ENCODE measurements around the gene FN1. TPM values are rescaled to one million over a fixed set of nuclear protein-coding genes. Genes with fewer than 3 reads are reported as not detected.
"Not testable (repeated sequence)": the region's sequence is repeated elsewhere in the genome, so short reads cannot be mapped to it uniquely, and the experiment has no call there.

The FN1 gene
- total RNA-seq, 1 experiment from 2014 or later: 143 TPM

DNA sequence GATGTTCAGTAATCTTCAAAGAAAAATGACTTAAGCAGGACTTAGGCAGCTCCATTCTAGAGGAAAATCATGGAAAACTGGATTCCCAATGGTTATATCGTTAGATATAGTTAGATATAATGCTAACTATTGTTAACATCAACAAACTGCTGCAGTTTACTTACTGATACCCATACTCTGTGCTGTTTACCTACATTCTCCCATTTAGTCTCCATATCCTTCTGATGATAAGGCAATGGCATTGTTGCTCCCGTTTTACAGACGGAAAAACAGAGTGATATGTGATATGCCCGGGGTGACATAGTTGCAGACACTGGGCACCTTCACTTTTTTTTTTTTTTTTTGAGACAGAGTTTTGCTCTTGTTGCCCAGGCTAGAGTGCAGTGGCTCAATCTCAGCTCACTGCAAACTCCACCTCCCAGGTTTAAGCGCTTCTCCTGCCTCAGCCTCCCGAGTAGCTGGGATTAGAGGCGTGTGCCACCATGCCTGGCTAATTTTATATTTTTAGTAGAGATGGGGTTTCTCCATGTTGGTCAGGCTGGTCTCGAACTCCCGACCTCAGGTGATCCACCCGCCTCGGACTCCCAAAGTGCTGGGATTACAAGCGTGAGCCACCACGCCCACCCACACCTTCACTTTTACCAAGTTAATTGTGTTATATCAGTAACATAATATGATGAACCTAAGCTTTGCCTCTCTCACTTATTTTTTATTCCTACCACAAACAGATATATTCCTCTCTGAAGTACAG, 25.5 kb downstream of the FN1 start:
- H3K27me3 ChIP-seq; H3K27ac ChIP-seq; H3K4me3 ChIP-seq; H3K4me1 ChIP-seq; DNase-seq; H3K9me3 ChIP-seq (replicated peaks): not testable (repeated sequence)
- peaks cover 39% of the 10 kb centered on the region for H3K36me3 ChIP-seq

DNA sequence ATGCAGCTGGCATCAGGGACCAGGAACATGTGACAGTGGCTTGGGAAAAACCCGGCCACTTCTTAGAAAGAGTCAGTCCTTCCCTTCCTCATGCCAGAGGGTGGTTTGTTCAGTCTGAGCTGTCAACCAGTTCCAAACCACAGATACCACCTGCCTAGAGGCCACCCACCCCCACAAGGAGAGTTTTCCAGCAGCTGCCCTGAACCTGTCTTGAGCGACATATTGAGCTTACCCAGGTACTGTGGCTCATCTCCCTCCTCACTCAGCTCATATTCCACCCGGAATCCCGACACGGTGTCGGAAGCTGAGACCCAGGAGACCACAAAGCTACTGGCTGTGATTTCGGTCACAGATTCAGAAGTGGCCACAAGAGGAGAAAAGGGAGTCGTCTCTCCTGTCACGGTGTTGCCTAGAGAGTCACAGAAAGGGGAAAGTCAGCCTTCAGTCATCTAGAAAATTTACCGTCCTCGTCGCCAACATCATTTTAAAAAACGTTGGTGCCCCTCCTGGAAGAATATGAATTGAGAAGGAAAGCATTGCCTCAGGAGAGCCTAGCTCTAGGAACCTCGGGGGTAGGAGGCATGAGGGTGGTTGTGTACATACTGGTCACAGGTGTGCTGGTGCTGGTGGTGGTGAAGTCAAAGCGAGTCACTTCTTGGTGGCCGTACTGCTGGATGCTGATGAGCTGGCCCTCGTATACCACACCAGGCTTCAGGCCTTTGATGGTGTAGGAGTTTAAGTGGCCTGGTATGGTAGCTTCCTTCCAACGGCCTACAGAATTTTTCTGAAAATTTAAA, 26.3 kb downstream of the FN1 start:
- no peak overlapping the region for H3K27ac ChIP-seq

GRCh38 chr2:215408441-215408840, 27.4 kb downstream of the FN1 start:
- H3K36me3 ChIP-seq: peaks cover 36% of the 10 kb centered on the region

More for the DNA sequence above, 26.3 kb downstream of the FN1 start:
- H3K36me3 ChIP-seq: peaks cover 40% of the 10 kb centered on the region
- no peaks in the 10 kb centered on the region for H3K27me3 ChIP-seq
- H3K4me1 ChIP-seq: peaks cover 9% of the 10 kb centered on the region
- no peaks in the 10 kb centered on the region for H3K9me3 ChIP-seq (replicated peaks)
- peak in 1 of 2 experiments; percentile 10 for DNase-seq
- no peak overlapping the region for H3K4me3 ChIP-seq

GRCh38 chr2:215407590-215408264, 28.1 kb downstream of the FN1 start:
- H3K27me3 ChIP-seq: no peaks in the 10 kb centered on the region
- no peak for DNase-seq
- H3K27ac ChIP-seq: no peak overlapping the region
- H3K4me3 ChIP-seq: no peak overlapping the region
- peaks cover 33% of the 10 kb centered on the region for H3K36me3 ChIP-seq
- peaks cover 9% of the 10 kb centered on the region for H3K4me1 ChIP-seq
- no peaks in the 10 kb centered on the region for H3K9me3 ChIP-seq (replicated peaks)

More at GRCh38 chr2:215408441-215408840, 27.4 kb downstream of the FN1 start:
- not testable (repeated sequence) for H3K4me3 ChIP-seq; H3K4me1 ChIP-seq; DNase-seq; H3K9me3 ChIP-seq (replicated peaks); H3K27me3 ChIP-seq; H3K27ac ChIP-seq

DNA sequence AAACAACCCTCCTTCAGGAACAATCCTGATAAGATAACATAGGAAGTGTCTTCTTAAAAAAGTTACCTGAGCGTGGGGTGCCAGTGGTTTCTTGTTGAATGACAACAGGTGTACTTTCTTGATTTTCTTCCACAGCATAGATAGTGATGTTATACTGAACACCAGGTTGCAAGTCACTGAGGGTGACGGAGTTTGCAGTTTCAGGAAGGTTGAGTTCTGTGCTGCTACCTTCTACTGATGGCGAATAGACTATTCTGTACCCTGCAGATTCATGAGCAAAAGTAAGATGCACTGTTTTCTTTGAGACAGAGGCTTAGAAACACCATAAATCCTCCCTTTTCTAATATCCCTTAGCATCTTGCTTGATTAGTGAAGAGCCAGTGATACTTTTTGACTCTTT, 28.8 kb downstream of the FN1 start:
- Histone ChIP-seq H3K36me3 (peaks cover 32% of the 10 kb centered on the region), H3K27me3 (no peaks in the 10 kb centered on the region), H3K27ac (no peak overlapping the region), H3K4me3 (no peak overlapping the region), H3K4me1 (peaks cover 14% of the 10 kb centered on the region), H3K9me3 (replicated peaks) (no peaks in the 10 kb centered on the region)
- DNase-seq: no peak

- no peaks in the 10 kb centered on the region for H3K9me3 ChIP-seq (replicated peaks)
- DNase-seq: no peak
- H3K4me1 ChIP-seq: peaks cover 17% of the 10 kb centered on the region
- H3K36me3 ChIP-seq: peaks cover 37% of the 10 kb centered on the region
- no peak overlapping the region for H3K27ac ChIP-seq
- H3K4me3 ChIP-seq: no peak overlapping the region
- no peaks in the 10 kb centered on the region for H3K27me3 ChIP-seq
These were observed 29.9 kb downstream of the FN1 start for GRCh38 chr2:215405722-215406581.

DNA sequence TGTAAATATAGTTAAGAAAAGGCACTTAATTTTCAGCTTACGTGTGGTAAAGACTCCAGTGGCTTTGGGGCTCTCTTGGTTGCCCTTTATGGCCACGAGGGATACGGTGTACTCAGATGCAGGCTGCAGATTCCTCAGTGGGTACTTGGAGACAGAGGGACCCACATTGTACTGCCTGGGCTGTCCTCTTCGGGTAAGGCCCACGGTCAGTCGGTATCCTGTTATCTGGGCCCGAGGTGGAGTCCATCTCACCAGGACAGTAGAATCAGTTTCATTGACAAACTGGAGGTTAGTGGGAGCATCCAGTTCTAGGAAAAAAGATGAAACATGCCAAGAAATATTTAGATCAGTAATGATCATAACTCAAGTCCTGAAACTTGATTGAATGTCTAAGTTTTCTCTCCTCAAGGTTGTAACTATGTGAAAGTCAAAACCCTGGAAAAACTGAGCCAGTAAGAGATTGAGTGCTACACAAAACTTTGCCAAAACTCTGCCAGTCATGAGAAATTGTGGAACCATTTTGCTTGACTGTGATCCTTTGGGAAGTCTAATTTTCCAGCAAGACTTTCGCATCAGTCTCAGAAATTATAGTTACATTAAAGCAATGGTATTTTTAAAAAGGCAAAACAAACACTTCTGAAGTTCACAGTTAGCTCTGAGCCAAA, 31.4 kb downstream of the FN1 start:
- DNase-seq: no peak
- Histone ChIP-seq H3K4me3 (no peak overlapping the region), H3K27me3 (no peaks in the 10 kb centered on the region), H3K27ac (no peak overlapping the region), H3K4me1 (peaks cover 12% of the 10 kb centered on the region), H3K9me3 (replicated peaks) (no peaks in the 10 kb centered on the region), H3K36me3 (peaks cover 33% of the 10 kb centered on the region)

DNA sequence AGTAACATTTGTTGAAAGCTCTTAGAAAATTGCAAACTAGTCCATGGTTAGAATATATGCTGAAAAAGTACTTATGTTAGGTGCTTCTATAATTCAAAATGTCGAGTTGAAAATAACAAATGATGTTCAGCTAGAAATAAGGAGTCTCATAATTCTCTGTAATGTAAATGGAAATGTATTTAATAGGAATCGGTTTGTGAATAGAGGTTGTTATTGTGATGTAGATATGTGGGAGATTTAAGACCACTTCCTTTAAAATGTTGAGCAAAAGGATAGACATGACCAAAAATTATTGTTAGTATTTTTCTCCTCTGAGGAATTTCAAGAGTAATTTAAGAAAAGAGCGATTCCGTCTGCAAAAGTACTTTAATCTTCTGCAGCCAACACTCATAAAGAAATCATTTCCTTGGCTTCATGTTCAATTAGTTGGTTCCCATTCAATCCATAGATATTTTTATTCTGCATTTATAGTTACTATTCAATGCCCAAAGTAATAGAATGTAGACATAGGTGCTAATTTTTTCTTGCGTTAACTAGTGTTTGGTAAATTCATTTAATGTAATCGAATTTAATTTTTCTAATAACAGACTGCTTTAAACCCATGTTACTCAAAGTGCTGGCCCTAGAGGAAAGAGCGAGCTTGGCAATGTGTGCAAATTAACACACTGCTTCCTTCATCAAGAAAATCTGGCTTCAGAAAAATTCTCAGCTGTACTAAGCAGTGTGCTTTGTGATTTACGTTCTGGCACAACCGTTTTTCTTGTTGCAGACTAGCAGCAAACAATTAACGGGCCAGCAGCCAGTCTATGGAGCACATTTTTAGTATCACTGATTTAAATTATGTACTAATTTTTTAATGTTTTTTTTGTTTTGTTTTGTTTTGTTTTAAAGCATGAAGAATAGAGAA, 32.2 kb downstream of the FN1 start:
- no peak for DNase-seq
- no peak overlapping the region for H3K27ac ChIP-seq
- H3K4me1 ChIP-seq: peaks cover 12% of the 10 kb centered on the region
- peaks cover 29% of the 10 kb centered on the region for H3K36me3 ChIP-seq
- H3K27me3 ChIP-seq: no peaks in the 10 kb centered on the region
- H3K9me3 ChIP-seq (replicated peaks): no peaks in the 10 kb centered on the region
- no peak overlapping the region for H3K4me3 ChIP-seq

- DNase-seq: peak; percentile 56 to 87
- no peaks in the 10 kb centered on the region for H3K9me3 ChIP-seq (replicated peaks)
- H3K27me3 ChIP-seq: no peaks in the 10 kb centered on the region
- H3K4me1 ChIP-seq: peaks cover 12% of the 10 kb centered on the region
- peak overlapping the region; percentile 19; the same call in 1 of the 2 replicates for H3K27ac ChIP-seq
- no peak overlapping the region for H3K4me3 ChIP-seq
- H3K36me3 ChIP-seq: peaks cover 32% of the 10 kb centered on the region
These were observed 33.9 kb downstream of the FN1 start for GRCh38 chr2:215401896-215402379.

DNA sequence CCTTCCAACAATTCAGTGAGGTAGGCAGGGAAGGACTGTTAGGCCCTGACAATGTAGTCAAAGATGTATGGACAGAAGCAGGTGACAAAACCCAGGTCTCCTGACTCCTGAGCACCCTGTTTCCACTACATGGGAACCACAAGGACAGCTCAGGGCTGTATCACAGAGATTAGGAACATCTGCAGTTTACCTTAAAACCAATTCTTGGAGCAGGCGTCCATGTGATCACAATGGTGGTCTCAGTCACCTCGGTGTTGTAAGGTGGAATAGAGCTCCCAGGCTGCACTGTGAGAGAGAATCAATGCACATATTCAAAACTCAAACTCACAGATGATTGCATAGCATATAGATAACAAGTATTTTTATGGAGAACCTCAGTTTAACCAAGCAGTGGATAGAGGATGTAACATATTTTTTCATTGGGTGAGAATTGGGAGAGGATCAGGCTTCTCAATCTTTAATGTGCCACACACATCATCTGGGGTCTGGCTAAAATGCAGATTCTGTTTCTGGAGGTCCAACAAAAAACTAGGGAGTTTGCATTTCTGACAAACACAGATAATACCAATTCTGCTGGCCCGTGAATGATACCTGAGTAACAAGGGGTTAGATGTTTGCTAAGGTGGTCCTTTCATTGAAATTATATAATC, 36.7 kb downstream of the FN1 start:
- Histone ChIP-seq H3K9me3 (replicated peaks) (no peaks in the 10 kb centered on the region), H3K4me1 (peaks cover 12% of the 10 kb centered on the region), H3K4me3 (no peak overlapping the region), H3K36me3 (peaks cover 34% of the 10 kb centered on the region), H3K27me3 (no peaks in the 10 kb centered on the region), H3K27ac (no peak overlapping the region)
- no peak for DNase-seq

- H3K4me1 ChIP-seq: peaks cover 12% of the 10 kb centered on the region
- H3K4me3 ChIP-seq: no peak overlapping the region
- H3K9me3 ChIP-seq (replicated peaks): no peaks in the 10 kb centered on the region
- DNase-seq: no peak
- no peaks in the 10 kb centered on the region for H3K27me3 ChIP-seq
- no peak overlapping the region for H3K27ac ChIP-seq
- H3K36me3 ChIP-seq: peaks cover 36% of the 10 kb centered on the region
These were observed 38.1 kb downstream of the FN1 start for GRCh38 chr2:215397632-215398341.

Data from SJCRH30 (cell line).